ENCODE measurements around the gene PIK3R5.

The PIK3R5 gene

DNA sequence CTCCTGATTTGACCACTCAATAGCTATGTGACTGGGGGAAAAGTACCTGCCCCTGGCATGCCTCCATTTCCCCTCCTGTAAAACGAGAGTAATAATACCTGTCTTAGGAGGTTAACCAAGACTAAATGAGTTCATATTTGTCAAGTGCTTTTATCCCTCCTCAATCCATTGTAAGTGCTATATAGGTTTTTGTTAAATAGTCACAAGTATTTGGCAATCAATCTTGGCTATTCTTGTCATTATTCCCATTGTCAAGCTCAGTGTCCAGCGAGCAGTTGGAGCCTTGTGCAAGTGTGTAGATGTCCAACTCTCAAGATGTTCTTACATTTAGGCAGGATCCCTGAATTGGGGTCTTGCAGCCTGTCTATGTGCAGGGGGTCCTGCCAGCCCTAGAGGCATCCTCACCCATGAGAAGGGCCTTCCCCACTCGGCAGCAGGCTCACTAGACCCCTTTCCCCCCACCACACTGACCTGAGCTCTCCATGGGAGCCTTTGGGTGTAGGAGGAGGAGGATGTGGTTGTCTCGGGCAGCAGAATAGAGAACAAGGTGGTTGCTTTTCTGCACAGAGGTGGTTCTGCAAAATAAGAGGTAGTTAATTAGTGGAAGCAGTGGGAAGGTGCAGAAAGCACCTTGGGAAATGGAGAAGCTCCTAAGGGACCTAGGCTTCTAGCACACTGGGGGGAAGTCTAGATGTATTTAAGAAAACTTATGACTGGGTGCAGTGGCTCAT lies 116.0 kb downstream of the PIK3R5 start:
- no peak for DNase-seq

DNA sequence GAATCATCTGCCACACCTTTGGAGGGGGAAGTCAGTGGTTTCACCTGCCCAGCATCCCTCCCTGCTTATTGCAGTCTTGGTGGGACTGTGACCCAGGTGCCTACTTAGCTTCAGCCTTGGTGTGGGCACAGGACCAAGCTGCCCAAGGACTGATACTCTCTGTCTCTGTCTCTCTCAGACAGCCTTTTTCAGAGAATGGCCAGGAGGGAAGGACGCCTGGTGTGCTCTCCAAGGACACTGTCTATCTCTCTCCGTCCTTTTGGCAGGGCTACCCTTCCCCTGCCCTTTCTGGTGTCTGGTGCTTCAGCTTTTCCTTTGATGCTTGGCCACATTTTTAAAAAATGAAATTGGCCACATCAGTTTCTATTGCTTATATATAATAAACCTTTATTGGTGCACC lies 117.6 kb downstream of the PIK3R5 start:
- DNase-seq: no peak

DNA sequence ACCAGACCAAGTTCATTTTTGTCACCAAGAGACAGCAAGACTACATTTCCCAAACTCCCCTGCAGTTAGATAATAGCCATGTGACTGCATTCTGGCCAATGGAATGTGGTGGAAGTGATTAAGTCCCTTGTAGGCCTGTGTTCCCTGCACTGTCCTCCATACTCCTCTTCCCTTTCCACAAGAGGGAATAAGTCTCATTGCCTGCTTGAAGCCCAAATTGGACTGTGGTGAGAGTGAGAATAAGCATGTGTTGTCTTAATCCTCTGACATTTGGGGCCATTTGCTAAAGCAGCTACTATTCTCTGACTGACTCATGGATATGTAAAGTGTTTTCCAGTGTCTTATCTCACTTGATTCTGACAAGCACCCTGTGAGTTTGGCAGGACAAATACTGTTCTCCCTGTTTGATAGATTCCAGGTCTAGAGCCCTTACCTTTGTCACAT lies 118.7 kb downstream of the PIK3R5 start:
- no peak for DNase-seq

DNA sequence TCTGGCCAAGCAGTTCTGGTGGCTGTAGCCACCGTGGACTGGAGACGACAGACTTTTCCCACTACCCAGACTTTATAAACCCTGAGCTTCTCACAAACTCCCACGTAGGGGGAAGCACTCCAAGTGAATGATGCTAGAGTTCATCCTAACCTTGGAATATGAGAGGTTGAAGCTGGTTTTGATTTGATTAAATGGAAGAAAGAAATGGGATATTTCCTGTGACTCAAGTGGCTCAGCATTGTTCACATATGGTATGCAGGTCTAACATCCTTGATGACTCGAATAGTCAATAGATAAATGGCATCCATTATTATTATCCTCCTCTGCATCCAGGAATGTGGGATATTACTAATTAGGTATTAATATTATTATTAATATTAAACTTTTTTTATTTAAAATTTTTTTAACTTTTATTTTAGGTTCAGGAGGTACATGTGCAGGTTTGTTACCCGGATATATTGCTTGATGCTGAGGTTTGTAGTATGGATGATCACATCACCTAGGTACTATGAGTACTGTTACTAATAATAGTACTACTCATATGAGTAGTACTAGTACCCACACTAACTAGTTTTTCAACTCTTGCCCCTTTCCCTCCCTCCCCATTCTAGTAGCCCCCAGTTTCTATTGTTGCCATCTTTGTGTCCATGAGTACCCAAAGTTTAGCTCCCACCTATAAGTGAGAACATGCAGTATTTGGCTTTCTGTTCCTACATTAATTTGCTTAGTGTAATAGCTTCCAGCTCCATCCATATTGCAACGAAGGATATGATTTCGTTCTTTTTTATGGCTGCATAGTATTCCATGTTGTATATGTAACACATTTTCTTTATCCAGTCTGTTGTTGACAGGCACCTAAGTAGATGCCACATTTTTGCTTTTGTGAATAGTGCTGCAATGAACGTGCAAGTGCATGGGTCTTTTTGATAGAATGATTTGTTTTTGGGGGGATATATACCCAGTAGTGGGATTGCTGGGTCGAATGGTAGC lies 121.0 kb downstream of the PIK3R5 start:
- no peak for DNase-seq

DNA sequence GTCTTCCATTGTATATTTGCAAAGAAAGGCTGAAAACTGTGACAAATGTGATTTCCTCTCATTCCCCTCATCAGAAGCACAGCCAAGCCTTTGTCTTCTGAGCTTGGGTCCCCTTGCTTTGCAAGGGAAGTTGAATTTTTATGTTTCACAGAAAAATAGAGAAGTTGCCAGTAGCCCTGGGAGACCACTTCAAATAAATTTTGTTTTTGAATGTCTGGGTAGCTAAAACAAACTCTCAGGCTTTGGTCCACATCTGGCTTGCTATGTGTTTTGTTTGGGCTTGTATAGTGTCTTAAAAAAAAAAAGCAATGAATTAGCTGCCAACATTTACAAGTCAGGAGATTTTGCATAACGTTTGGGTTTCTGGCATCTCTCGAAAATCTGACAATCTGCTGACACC lies 122.2 kb downstream of the PIK3R5 start:
- no peak for DNase-seq

DNA sequence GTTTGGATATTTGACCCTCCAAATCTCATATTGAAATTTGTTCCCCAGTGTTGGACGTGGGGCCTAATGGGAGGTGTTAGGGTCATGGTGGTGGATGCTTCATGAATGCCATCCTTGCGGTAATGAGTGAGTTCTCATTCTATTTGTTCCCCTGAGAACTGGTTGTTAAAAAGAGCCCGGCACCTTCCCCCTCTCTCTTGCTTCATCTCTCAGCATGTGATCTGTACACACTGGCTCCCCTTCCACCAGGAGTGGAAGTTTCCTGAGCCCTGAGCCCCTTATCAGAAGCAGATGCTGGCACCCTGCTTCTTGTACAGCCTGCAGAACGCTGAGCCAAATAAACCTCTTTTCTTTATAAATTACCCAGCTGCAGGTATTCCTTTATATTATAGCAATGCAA lies 123.7 kb downstream of the PIK3R5 start:
- no peak for DNase-seq

DNA sequence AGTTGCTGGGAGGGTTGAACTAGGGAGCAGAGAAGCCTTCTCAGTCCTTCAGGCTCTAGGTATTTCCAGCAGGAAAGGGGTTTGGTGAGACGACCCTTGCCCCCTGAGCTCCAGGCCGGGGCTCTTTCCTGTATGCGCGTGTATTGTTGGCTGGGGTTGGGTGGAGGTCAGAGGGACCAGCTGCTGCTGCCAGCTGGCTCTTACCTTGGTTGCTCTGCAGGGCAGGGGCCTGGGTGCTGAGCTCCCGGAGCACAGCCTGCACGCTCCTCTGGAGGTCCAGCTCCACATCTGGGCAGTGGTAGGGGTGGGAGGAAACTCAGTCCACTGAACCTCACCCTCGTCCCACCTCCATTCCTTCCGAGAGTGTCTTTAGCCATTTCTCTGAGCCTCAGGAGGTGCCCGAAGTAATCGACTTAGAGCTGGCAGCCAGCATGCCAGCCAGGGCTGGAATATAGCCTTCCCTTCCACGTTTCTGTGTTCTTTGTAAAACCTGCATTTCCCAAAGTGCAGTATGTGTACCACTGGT lies 126.0 kb downstream of the PIK3R5 start:
- no peak for DNase-seq

DNA sequence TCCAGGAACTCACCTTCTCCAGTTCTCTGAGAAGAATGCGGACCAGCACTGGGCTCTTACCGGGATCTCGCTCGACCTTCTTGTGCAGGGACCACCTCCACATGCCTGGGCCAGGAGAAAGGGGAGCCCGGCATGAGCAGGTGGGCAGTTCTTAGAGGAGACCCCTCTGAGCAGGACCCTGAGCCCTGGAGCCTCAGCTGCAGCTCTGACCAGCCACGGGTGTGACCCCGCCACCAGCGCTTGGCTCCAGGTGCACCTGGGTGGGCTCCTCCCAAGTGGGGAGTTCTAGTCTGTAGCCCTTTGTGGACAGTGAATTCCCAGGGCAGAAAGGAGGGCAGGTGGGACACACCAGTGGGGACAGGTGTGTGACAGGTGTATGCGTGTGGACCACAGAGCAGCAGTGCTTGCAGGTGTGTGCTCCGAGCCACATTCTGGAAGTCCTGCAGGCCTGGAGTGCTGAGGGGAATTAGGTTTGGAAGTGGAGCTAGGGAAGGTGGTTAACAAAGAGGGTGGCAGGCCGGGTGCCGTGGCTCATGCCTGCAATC lies 126.9 kb downstream of the PIK3R5 start:
- DNase-seq: no peak

DNA sequence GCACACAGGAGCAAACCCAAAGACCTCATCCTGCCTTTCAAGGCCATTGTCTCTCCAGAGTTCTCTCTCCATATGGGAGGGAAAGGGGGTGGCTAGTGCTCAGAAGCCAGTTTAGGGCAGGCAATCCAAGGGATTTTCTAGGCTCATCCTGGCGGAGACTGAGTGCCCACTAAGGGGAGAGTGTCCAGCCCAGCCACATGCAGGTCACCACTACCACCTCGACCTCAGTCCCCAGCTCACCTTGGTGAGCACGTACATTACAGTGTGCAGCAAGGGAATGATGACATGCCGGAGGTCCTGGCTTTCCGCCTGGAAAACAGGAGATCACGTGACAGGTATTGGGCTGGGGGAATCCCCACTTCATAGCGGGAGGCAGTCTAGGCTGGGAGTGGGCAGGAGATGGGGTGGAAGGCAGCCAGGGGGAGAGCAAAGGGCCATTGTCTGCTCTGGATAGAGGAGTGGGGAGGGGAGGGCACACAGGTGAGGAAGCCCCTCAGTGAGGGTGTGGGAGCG lies 127.9 kb downstream of the PIK3R5 start:
- DNase-seq: no peak

DNA sequence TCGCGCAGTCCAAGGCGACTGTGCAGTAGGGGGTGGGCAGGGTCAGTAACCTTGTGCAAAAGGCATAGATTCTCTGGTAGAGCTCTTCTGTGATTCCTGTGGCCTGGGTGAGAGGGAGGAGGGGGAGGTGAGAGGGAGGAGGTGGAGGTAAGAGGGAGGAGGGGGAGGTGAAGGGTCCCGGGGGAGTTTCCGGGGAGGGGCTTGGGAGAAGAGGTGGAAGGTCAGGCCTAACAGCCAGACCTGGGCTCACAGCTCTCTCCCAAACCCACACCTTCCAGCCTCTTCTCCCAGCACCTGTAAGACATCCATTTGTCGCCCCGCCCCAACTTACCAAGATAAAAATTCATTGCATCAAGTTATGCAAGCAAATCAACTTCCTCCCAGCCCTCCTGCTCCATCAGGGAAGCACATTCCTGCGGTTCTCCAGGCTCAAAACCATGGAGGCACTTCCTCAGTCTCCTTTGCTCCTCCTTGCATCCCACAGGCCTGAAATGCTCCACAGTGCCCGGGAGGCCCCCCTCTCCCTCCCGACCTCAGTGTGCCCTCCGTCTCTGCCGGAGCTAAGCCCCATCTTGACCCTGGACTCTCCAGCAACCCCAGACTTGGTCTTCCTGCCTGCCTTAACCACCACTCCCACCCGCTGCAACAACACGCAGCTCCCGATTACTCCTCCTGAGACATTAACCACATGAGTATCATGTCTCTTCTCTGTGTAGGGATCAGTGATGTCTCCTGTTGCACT lies 128.5 kb downstream of the PIK3R5 start:
- no peak for DNase-seq

DNA sequence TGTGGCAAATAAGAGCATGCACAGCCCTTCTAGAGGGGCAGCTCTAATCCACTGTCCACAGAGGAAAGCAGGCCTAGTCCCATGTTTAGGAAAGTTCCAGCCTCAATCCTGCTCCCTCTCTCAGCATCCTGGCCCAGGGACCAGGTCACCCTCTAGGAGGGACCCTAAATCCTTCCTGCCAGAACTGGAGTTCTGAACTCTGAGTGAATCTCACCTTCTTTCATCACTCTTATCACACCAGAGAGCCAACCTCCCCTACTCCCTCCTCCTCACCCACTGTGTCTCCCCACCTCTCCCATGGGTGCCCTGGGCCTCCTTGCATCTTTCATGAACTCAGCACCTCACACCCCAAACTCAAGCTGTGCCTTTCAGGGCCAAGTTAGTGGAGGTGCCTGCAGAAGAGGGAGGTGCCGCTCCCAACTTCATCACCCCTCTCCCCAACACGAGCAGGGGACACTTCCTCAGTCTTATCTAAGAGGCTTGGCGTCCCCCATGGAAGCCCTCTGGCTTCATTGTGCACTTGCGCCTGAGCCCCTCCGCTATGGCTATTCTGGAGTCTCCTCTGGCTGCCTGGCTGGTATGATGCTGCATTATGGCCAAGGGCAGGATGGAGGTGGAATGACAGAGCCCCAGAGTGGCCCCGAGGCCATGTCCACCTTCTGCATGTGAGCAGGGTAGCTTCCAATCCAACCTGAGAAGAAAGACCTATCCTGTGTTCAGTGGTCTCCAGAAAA lies 129.7 kb downstream of the PIK3R5 start:
- DNase-seq: no peak

DNA sequence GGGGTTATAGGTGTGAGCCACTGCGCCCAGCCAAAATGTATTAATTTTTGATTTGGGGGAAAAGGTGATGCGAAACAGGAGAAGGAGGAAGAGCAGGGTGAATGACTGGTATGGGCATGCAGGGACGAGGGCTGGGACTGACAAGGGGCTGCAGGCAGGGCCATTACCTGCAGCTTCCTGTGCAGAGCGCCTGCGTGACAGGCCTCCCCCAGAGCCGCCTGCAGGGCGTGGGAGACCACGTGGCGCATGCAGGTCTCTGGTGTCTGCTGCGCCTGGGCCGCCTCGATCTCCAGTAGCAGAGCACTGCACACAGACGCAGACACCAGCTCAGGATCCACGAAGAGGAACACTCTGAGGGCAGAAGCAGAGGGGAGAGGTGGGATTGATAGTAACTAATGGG lies 130.4 kb downstream of the PIK3R5 start:
- no peak for DNase-seq

DNA sequence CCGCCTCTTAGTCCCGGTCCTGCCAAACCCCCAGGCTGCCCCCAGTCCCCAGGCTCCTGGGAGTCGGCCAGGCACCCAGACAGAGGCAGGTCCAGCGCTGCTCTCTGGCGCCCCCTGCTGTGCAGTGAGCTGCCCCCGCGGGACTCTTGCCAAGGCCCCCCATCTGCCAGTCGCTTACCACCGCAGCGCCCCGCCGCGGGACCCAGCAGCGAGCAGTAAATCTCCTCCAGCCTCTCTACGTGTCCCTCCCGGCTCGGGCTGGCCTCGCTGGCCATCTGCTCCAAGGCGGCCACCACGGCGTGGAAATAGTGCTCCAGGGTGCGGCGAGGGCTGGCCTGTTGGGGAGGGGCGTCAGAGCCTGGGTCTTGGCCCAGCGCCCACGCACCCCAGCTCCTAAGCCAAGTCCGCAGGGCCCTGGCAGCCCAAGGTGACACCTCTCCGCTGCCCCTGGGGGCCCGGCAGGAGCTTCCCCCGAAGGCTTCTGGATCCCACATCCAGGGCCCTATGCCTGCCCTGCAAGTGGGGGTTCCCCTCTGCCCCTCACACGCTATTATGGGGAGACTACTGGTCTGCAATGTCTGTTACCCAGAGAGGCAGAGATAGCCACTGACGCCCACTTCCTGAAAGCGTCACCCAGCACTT lies 132.7 kb downstream of the PIK3R5 start:
- no peak for DNase-seq

DNA sequence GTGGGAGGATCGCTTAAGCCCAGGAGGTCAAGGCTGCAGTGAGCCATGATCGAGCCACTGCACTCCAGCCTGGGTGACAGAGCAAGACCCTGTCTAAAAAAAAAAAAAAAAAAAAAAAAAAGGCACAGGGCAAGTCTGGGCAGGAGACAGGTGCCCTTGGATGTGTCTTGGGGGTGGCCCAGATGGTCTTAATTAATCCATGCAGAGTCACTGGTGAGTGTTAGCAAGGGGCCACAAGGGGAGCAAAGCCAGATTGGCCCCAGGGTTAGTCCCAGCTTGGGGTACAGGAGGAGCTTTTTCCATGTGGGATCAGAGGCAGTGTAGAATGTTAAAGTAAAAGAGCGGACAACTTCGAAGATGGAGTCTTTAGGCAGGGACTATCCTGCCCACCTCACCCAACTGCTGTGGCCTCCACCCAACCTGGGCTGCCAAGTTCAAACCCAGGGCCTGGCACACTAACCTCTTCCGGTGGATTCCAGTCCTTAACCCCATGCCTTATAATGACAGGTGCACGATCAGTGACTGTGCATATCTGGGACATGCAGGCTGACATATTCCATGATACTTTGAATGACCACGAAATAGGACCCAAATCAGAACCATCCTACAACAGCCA lies 134.2 kb downstream of the PIK3R5 start:
- no peak for DNase-seq

DNA sequence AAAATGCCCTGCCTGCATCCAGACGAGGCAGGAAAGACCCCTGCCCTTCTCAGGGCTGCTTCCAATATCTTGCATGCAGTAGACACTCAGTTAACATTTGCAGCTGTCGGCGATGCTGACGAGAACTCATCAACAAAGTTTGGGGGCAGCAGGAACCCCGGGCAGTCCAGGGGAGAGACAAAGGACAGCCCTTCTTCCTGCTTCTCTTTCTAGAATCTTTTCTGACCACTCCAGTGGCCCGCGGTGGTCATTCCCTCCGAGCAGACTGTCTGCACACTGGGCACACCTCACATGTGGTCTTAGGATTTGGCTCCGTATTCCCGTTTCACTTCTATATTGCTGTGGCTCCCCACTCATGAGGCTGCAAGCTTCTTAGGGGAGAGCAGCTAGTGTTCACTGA lies 135.4 kb downstream of the PIK3R5 start:
- DNase-seq: no peak

DNA sequence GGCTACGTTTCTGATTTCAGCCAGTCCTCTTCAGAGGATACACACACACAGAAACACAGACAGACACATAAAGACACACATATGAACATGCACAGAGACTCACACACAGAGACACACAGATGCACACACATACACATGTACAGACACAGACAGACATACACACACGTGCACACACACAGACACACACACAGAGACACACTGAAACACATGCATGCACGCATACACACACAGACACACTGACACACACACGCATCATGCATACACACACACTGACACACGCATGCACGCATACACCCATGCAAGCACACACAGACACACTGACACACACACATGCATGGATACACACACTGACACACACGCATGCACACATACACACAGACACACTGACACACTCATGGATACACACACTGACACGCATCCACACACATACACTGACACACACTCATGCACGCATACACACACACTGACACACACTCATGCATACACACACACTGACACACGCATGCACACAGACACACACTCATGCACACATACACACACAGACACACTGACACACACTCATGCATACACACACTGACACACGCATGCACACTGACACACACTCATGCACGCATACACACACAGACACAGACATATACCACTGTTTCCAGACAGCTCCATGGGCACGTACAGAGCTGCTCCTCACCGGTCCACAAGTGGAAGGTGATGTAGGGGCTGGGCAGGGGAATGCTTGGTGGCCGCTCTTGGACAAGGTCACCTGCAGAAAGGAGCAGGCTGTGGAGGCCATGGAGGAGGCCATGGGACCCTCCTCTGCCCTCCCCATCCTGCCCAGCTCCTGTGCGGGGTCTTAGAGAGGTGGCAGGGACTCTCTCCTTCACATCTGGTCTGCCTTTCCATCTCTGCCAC lies 136.2 kb downstream of the PIK3R5 start:
- DNase-seq: no peak
